Limb (tissue), 2 donors: ENCODE data around the gene NRDE2.

Source experiments
- DNase-seq, 2 donors: peaks; one replicate each; pipeline ENCODE4 v3.0.0-alpha.2; 2016; ENCODE audit errors: extremely low spot score in 2 of 2

NRDE2 gene

GRCh38 chr14:90299408-90299807, 32.3 kb downstream of the NRDE2 start:
- DNase-seq, result no peak

GRCh38 chr14:90297876-90298629, 33.7 kb downstream of the NRDE2 start:
- no peak for DNase-seq

GRCh38 chr14:90296641-90297040, 35.1 kb downstream of the NRDE2 start:
- no peak for DNase-seq

- DNase-seq, result no peak
Measured at GRCh38 chr14:90295870-90296516, 35.7 kb downstream of the NRDE2 start.

GRCh38 chr14:90294872-90295271, 36.9 kb downstream of the NRDE2 start:
- DNase-seq, result no peak

- DNase-seq, result no peak
Measured at GRCh38 chr14:90293766-90294730, 37.7 kb downstream of the NRDE2 start.

GRCh38 chr14:90291699-90292098, 40.0 kb downstream of the NRDE2 start:
- DNase-seq, result no peak

- DNase-seq, result no peak
Measured at GRCh38 chr14:90290337-90291011, 41.3 kb downstream of the NRDE2 start.

GRCh38 chr14:90288651-90289355, 42.9 kb downstream of the NRDE2 start:
- peak in 1 of 2 donors; percentile 40 for DNase-seq

- DNase-seq, result no peak
Measured at GRCh38 chr14:90287791-90288190, 44.0 kb downstream of the NRDE2 start.

- DNase-seq, result no peak
Measured at GRCh38 chr14:90281756-90282155, 50.0 kb downstream of the NRDE2 start.

- no peak for DNase-seq
Measured at GRCh38 chr14:90281261-90281660, 50.5 kb downstream of the NRDE2 start.

- DNase-seq, result no peak
Measured at GRCh38 chr14:90280096-90280495, 51.6 kb downstream of the NRDE2 start.

- DNase-seq, result no peak
Measured at GRCh38 chr14:90278199-90279175, 53.3 kb downstream of the NRDE2 start.

GRCh38 chr14:90277581-90278198, 54.1 kb downstream of the NRDE2 start:
- no peak for DNase-seq

GRCh38 chr14:90276646-90277367, 54.9 kb downstream of the NRDE2 start:
- DNase-seq, result no peak

GRCh38 chr14:90275820-90276219, 55.9 kb downstream of the NRDE2 start:
- no peak for DNase-seq

- DNase-seq, result no peak
Measured at GRCh38 chr14:90275458-90275814, 56.3 kb downstream of the NRDE2 start.
